Mesothelial cell of epicardium (in vitro differentiated cells): ENCODE data around the gene KCNMA1. TPM values are rescaled to one million over a fixed set of nuclear protein-coding genes. Genes with fewer than 3 reads are reported as not detected.

Experiments
- DNase-seq, 2 experiments: peaks; one replicate each; pipeline ENCODE4 v3.0.0; 2021; ENCODE audit warnings: low spot score in 2 of 2; ENCODE audit not compliant: unreplicated experiment in 2 of 2
- H3K27ac Mint-ChIP-seq: 2 replicates; pipeline ENCODE4 v1.8.0; 2021; ENCODE audit warnings: mixed read lengths
- H3K27me3 Mint-ChIP-seq: 2 replicates; pipeline ENCODE4 v1.8.0; 2021; ENCODE audit warnings: low read depth, mixed read lengths
- H3K36me3 Mint-ChIP-seq: 2 replicates; pipeline ENCODE4 v1.8.0; 2021; ENCODE audit warnings: mixed read lengths
- H3K4me1 Mint-ChIP-seq: 2 replicates; pipeline ENCODE4 v1.8.0; 2021; ENCODE audit warnings: mixed read lengths
- H3K4me3 Mint-ChIP-seq: 2 replicates; pipeline ENCODE4 v1.8.0; 2021; ENCODE audit warnings: mild to moderate bottlenecking, moderate library complexity, mixed read lengths
- H3K9me3 Mint-ChIP-seq: 2 replicates; pipeline ENCODE4 v1.8.0; 2021; ENCODE audit warnings: mixed read lengths
- CTCF ChIP-seq: fragments of 200-600 bp; sonication (generic); IDR thresholded peaks from one replicate; pipeline ENCODE4 v1.5.0; 2021; ENCODE audit warnings: antibody characterized with exemption; ENCODE audit not compliant: unreplicated experiment
- total RNA-seq: library from RNA; stranded (reverse); gene quantifications from 3 replicates; pipeline ENCODE4 v1.2.1, GENCODE V29; 2021

Gene KCNMA1
- total RNA-seq, 1 donor from 2014 or later = 44.0 TPM

- Mint-ChIP-seq H3K9me3 (peaks cover 3% of the 10 kb centered on the region), H3K27ac (peak overlapping the region; percentile 33), H3K4me1 (peaks cover 32% of the 10 kb centered on the region), H3K36me3 (peaks cover 3% of the 10 kb centered on the region), H3K27me3 (no peaks in the 10 kb centered on the region), H3K4me3 (no peak overlapping the region)
- DNase-seq = no peak
- no peak for TF ChIP-seq CTCF
Measured at GRCh38 chr10:77566236-77566635, 71.4 kb downstream of the KCNMA1 start.

GRCh38 chr10:77565590-77566023 is 72.0 kb downstream of the KCNMA1 start:
- Mint-ChIP-seq H3K4me1 (peaks cover 29% of the 10 kb centered on the region), H3K4me3 (no peak overlapping the region), H3K9me3 (no peaks in the 10 kb centered on the region), H3K27me3 (no peaks in the 10 kb centered on the region), H3K36me3 (no peaks in the 10 kb centered on the region), H3K27ac (no peak overlapping the region)
- TF ChIP-seq CTCF = no peak
- no peak for DNase-seq

- H3K4me3 Mint-ChIP-seq = no peak overlapping the region
- H3K27me3 Mint-ChIP-seq = no peaks in the 10 kb centered on the region
- TF ChIP-seq CTCF = no peak
- H3K4me1 Mint-ChIP-seq = peaks cover 29% of the 10 kb centered on the region
- H3K27ac Mint-ChIP-seq = peak overlapping the region; percentile 64
- no peaks in the 10 kb centered on the region for H3K36me3 Mint-ChIP-seq
- DNase-seq = no peak
- H3K9me3 Mint-ChIP-seq = no peaks in the 10 kb centered on the region
Measured at GRCh38 chr10:77564731-77565589, 72.6 kb downstream of the KCNMA1 start.

DNA sequence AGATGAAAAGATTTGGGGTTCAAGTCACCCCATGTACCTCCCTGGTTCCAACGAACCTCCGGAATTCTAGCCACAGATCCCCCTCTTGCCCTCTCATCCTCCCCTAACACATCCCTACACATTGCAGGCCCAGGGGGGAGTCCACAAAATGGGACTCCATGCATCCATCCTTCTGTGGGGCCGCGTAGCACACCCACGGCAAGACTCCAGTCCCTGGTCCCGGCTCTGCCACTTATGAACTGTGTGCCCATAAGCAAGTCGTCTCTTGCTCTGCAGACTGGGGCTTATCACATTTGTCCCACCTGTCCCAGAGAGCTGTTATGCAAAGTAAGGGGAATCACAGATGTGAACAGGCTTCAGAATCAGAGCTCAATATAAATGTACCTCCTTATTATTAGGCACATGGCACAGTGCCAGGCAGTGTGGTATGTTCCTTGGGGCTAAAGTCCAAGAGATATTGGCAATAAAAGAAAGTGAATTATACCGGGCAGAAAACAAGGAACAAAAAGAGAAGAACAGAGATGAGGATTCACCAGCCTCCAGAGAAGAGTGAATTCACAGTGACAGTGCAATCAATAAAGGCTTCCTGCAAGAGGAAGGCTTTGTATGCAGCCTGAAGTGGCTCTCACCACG is 73.9 kb downstream of the KCNMA1 start:
- no peak for DNase-seq
- Mint-ChIP-seq H3K27ac (peak overlapping the region; percentile 36), H3K9me3 (no peaks in the 10 kb centered on the region), H3K4me3 (no peak overlapping the region), H3K36me3 (no peaks in the 10 kb centered on the region), H3K4me1 (peaks cover 29% of the 10 kb centered on the region), H3K27me3 (no peaks in the 10 kb centered on the region)
- TF ChIP-seq CTCF = no peak

- DNase-seq = no peak
- peaks cover 29% of the 10 kb centered on the region for H3K4me1 Mint-ChIP-seq
- no peaks in the 10 kb centered on the region for H3K27me3 Mint-ChIP-seq
- no peak overlapping the region for H3K4me3 Mint-ChIP-seq
- no peak overlapping the region for H3K27ac Mint-ChIP-seq
- H3K36me3 Mint-ChIP-seq = no peaks in the 10 kb centered on the region
- no peak for TF ChIP-seq CTCF
- H3K9me3 Mint-ChIP-seq = no peaks in the 10 kb centered on the region
Measured at GRCh38 chr10:77562742-77563141, 74.9 kb downstream of the KCNMA1 start.
